ENCODE data around the gene FBXW11. TPM values are rescaled to one million over a fixed set of nuclear protein-coding genes. Genes with fewer than 3 reads are reported as not detected.

Gene FBXW11
- total RNA-seq, 1 experiment from 2014 or later, result 52.0 TPM

GRCh38 chr5:171908638-171909037, 97.8 kb downstream of the FBXW11 start:
- no peak overlapping the region for H3K4me3 ChIP-seq (replicated peaks in 1 of 2; ENCODE audit: low read depth in 1 of 2, low read length in 2 of 2)
- H3K79me2 ChIP-seq (ENCODE audit: insufficient read depth, low read length), result peaks cover 52% of the 10 kb centered on the region
- no peaks in the 10 kb centered on the region; a peak in 1 of 4 replicates for H3K36me3 ChIP-seq (ENCODE audit: control insufficient read depth in 1 of 2, insufficient read depth in 2 of 2, low read length in 2 of 2)
- no peak overlapping the region for H3K4me2 ChIP-seq (ENCODE audit: low read length)
- no peak overlapping the region for H2AFZ ChIP-seq (ENCODE audit: low read depth, low read length, poor library complexity, severe bottlenecking)
- DNase-seq (ENCODE audit: low read depth, low spot score), result no peak
- RAD21 ChIA-PET (ENCODE audit: low non-redundant PET in 1 of 2, low total read pairs in 2 of 2, uncharacterized antibody in 2 of 2, unreplicated experiment in 2 of 2), result no interaction called here
- CTCF ChIA-PET, result interaction anchor here (0.8 to 1.7 kb wide), 7 partner anchors 9 to 490 kb away, joined by 3 to 7 read pairs (median 3); no protein-coding TSS in a partner anchor
- intact Hi-C loops (cut with micrococcal nuclease), result loop anchor here (5.0 to 10.0 kb wide), 2 partner anchors 541 to 1164 kb away; no protein-coding TSS in a partner anchor
- BruUV-seq (replicated peaks), result no TSS peak
- POLR2A ChIA-PET, result no interaction called here
- H3K4me1 ChIP-seq (ENCODE audit: control insufficient read depth in 1 of 2, insufficient read depth in 2 of 2, low read length in 2 of 2), result no peaks in the 10 kb centered on the region
- no peak overlapping the region for H3K27ac ChIP-seq (ENCODE audit: low read depth, low read length)
- H4K20me1 ChIP-seq (ENCODE audit: insufficient read depth), result peaks cover 5% of the 10 kb centered on the region; the same call in 1 of the 2 replicates
- no peak overlapping the region for H3K9ac ChIP-seq (ENCODE audit: low read length)
- H3K9me3 ChIP-seq (ENCODE audit: control insufficient read depth in 1 of 2, insufficient read depth in 1 of 2, low read depth in 1 of 2, low read length in 2 of 2), result no peaks in the 10 kb centered on the region
- ATAC-seq, result no peak
- no peak for TF ChIP-seq POLR2A (IDR thresholded peaks at IDR 0.05; ENCODE audit: borderline replicate concordance, extremely low read depth, insufficient read depth, insufficient read length)
- no peak for TF ChIP-seq JUND (IDR thresholded peaks at IDR 0.05)
- TF ChIP-seq ATF3 (IDR thresholded peaks at IDR 0.05), result no peak
- no peak for TF ChIP-seq SP1 (IDR thresholded peaks at IDR 0.05; ENCODE audit: low read depth)
- TF ChIP-seq ZFX (IDR thresholded peaks at IDR 0.05), result no peak
- TF ChIP-seq RAD21 (IDR thresholded peaks at IDR 0.05; ENCODE audit: low read depth), result no peak
- TF ChIP-seq REST (IDR thresholded peaks at IDR 0.05; ENCODE audit: low read depth), result no peak
- no peak for TF ChIP-seq EZH2phosphoT487 (IDR thresholded peaks at IDR 0.05; ENCODE audit: borderline replicate concordance)
- TF ChIP-seq ZBTB33 (IDR thresholded peaks at IDR 0.05; ENCODE audit: extremely low read depth, insufficient replicate concordance, low read length), result no peak
- no peak for TF ChIP-seq EGR1 (IDR thresholded peaks at IDR 0.05; ENCODE audit: low read depth)
- no peak for TF ChIP-seq SIN3A (IDR thresholded peaks at IDR 0.05; ENCODE audit: low read depth)
- TF ChIP-seq MAX (IDR thresholded peaks at IDR 0.05), result no peak
- no peak for TF ChIP-seq TCF7L2 (IDR thresholded peaks at IDR 0.05; ENCODE audit: borderline replicate concordance, extremely low read depth, insufficient read depth, insufficient read length)
- no peak for TF ChIP-seq POLR2AphosphoS5 (IDR thresholded peaks at IDR 0.05; ENCODE audit: low read depth, low read length)
- TF ChIP-seq FOSL1 (IDR thresholded peaks at IDR 0.05; ENCODE audit: low read depth), result no peak
- TF ChIP-seq EZH2 (IDR thresholded peaks at IDR 0.05), result no peak
- TF ChIP-seq ELF1 (IDR thresholded peaks at IDR 0.05; ENCODE audit: borderline replicate concordance, low read depth), result no peak
- no peak for TF ChIP-seq YY1 (IDR thresholded peaks at IDR 0.05; ENCODE audit: extremely low read depth, insufficient replicate concordance, low read depth, low read length)
- no peak for TF ChIP-seq CEBPB (IDR thresholded peaks at IDR 0.05; ENCODE audit: low read depth)
- H3K9me2 ChIP-seq (ENCODE audit: insufficient read depth), result no peaks in the 10 kb centered on the region
- no peaks in the 10 kb centered on the region for H3K27me3 ChIP-seq (ENCODE audit: insufficient read depth, low read length)
